KBM-7 (cell line): Measurements from ENCODE around the gene MCMBP.
"Not testable (repeated sequence)": the region's sequence is repeated elsewhere in the genome, so short reads cannot be mapped to it uniquely, and the experiment has no call there.

Experiments
- DNase-seq: peaks from one replicate; pipeline ENCODE4 v3.0.0-alpha.2; 2015
- in situ Hi-C: fragments of 300-500 bp; cut with MboI; formaldehyde crosslinking; loops from 2 replicates; pipeline ENCODE4 v1.14.3; 2020; ENCODE audit warnings: low sequenced_read_pairs, low pct_unique_long_range_greater_than_20kb, mixed read lengths

The MCMBP gene

DNA sequence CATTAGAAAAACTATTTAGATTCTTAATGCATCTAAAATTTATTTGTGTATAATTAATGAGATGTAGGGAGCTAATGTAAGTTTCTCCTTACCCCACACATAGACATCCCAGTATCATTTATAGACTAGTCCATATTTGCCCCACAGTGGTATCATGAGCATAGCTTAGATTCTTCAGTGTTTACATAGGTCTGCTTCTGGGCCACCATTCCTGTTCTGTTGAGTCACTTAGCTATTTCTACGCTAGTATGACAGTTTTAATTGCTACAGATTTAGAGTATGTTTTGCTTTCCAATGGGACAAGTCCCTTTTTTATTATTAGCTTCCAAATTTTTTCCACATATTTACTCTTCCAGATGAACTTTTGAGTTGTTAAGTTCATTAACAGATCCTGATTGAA, 69.4 kb downstream of the MCMBP start:
- in situ Hi-C loops: no loop called here
- no peak for DNase-seq

- in situ Hi-C loops: no loop called here
- DNase-seq: no peak
Observed at GRCh38 chr10:119801998-119802538, 70.6 kb downstream of the MCMBP start.

GRCh38 chr10:119801176-119801575, 71.5 kb downstream of the MCMBP start:
- DNase-seq: no peak
- in situ Hi-C loops: no loop called here

DNA sequence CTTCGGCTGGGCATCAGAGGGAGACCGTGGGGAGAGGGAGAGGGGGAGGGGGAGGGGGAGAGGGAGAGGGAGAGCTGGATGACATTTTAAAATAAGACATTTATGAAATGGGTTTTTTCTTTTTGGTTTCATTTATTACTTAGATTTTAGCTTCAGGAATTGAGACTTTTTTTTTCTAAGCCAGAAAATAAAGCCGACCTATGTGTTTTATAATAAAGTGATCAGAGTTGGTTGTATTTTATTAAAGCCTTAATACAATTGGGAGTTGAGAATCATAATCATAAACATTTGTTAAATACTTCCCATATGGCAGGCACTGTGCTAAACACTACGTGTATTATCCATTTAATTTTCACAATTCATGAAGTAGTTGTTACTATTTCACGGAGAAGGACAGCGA, 76.6 kb downstream of the MCMBP start:
- DNase-seq: no peak
- in situ Hi-C loops: no loop called here

DNA sequence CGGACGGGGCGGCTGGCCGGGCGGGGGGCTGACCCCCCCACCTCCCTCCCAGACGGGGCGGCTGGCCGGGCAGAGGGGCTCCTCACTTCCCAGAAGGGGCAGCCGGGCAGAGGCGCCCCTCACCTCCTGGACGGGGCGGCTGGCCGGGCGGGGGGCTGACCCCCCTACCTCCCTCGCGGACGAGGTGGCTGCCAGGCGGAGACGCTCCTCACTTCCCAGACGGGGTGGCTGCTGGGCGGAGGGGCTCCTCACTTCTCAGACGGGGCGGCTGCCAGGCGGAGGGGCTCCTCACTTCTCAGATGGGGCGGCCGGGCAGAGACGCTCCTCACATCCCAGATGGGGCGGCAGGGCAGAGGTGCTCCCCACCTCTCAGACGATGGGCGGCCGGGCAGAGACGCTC, 77.5 kb downstream of the MCMBP start:
- DNase-seq, in situ Hi-C loops: not testable (repeated sequence)

DNA sequence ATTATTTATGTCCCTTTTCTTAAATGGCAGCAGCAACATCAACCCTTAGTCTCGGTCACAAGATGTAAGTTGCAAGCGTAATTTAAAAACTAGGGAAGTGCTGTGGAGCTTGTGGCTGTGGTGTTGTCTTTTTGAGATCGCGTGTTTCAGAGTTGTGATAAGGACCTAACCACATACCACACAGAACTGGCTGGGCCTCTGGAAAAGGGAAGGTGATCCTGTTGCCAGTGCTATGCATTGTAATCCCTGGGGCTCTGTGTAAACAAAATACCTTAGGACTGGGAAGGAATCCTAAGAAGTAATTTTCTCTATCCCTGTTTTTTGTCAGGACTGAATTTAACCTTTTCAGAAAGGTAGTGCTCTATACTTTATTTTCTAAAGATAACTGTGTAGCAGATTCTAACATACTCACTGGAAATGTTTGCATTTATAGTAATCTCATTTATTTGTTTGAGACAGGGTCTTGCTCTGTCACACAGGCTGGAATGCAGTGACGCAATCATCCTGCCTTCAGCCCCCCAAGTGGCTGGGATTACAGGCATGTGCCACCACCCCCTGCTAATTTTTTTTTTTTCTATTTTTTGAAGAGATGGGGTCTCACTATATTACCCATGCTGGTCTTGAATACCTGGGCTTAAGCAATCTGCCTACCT, 86.4 kb downstream of the MCMBP start:
- in situ Hi-C loops: no loop called here
- peak; percentile 97 for DNase-seq

DNA sequence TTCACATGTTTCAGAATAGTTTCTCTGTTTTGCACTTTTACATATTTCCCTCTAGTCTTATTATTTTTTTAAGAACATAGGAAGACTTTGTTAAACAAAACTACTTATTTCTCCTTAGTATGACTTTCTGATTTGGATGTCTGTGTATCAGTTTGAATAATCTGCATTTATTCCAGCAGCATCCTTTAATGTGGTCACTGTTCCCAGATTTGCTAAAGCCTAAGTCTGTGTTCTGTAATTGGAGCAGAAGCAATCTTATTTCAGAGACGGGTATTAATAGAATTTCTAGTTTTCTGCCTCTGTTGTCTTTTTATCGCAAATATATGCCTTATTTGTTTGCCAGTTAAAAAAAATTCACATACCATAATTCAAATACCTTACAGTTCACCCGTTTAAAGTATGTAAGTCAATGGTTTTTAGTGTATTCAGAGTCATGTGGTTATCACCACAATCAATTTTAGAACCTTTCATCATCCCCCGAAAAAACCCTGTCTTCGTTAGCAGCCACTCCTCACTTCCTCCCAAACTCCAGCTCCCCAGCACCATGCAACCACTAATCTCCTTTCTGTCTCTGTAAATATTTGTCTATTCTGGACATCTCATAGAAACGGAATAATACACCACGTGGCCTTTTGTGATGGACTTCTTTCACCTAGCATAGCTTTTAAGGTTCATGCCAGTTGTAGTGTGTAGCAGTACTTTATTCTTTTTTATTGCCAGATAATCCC, 88.1 kb downstream of the MCMBP start:
- DNase-seq: peak; percentile 98
- in situ Hi-C loops: no loop called here

DNA sequence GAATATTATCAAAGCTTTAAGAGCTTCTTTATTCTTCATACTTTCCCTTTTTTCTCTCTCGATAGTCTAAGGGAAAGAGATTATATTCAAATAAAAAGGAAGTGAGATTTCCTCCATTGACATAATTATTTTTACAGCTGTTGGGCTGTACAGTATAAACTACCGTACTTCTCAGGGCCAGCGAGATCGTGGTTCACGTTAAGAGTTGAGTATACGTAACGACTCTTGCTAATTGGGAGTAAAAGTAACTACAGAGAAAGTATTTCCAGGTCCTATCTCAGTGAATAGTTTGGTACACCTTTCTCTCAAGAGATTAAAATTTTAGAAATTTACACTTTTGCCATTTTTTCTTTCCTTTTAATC, 89.0 kb downstream of the MCMBP start:
- in situ Hi-C loops: no loop called here
- no peak for DNase-seq

DNA sequence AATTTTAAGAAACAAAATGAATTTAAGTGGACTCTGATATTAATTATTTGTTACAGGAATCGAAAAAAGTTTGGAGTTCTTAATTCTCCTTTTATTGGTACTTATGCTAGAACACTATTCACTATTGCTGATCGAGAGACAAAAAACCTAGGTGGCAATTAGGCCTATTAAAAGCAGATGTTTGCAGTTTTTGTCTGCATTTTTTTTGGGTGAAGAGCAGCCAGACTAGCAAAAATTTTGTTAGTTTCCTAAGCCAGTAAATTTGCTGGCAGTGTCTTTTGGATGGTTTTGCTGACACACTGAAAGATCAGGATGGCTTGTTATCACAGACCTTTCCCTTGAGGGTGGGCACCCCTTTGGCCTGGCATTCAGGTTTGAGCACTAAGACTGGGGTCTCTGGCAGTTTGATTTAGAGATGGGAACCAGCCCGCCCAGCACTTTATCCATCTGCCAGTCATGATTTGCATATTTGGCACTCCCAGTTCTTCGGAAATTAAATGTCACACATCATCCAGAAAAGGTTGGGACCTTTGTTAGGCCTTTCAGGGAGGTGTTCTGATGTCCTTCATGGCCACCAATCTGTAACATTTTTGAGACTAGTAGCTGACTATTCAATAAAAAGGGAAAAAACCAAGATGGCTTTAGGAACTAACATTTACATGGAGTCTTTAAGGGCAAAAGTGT, 89.5 kb downstream of the MCMBP start:
- DNase-seq: no peak
- in situ Hi-C loops: no loop called here

DNA sequence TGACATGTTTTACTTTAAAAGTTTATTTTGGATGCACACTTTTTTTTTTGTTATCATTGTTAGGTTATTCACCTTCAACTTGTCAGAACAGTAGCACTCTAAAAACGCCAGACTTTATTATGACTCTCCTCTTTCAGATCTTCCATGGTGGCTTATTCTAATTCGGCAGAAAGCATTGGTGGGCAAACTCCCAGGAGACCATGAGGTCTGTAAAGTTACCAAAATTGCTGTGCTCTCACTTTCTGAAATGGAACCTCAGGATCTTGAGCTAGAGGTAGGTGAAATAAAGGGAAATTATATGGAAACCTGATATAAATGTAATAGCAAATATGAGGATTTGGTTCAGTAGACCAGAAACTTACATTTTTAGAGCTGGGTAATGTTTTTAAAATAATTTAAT, 91.1 kb downstream of the MCMBP start:
- DNase-seq: no peak
- in situ Hi-C loops: no loop called here

GRCh38 chr10:119780879-119781480, 91.7 kb downstream of the MCMBP start:
- in situ Hi-C loops: no loop called here

More at GRCh38 chr10:119780879-119781480, 91.7 kb downstream of the MCMBP start:
- DNase-seq: no peak
